Measurements from ENCODE around the gene GPR141. TPM values are rescaled to one million over a fixed set of nuclear protein-coding genes. Genes with fewer than 3 reads are reported as not detected.

Gene GPR141
- total RNA-seq, 1 experiment from 2014 or later, result not detected

DNA sequence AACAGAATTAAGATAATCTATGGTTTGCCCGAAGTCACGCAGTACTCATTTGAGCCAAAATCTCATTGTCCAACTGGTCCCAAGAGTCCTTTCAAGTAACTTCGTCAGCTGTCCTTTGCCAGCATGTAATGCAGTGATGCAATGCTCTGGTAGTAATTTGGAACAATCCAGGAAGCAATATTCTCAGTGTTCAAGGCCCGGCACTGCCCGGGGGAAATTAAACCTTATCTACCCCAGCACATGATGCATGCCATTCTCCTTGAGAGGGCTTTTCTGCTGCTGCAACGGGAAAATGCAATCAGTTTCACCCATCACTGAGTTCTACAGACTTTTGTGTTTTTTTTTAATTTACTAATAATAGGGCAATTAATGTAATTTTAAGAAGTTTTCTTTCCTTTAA lies 87.3 kb downstream of the GPR141 start:
- Histone ChIP-seq H3K4me3 (ENCODE audit: insufficient read depth, low read depth, low read length) (no peak overlapping the region), H3K36me3 (replicated peaks; ENCODE audit: control insufficient read depth, insufficient read depth, low read length) (no peaks in the 10 kb centered on the region), H3K27me3 (ENCODE audit: control insufficient read depth, insufficient read depth, low read length) (no peaks in the 10 kb centered on the region)
- DNase-seq, result no peak

DNA sequence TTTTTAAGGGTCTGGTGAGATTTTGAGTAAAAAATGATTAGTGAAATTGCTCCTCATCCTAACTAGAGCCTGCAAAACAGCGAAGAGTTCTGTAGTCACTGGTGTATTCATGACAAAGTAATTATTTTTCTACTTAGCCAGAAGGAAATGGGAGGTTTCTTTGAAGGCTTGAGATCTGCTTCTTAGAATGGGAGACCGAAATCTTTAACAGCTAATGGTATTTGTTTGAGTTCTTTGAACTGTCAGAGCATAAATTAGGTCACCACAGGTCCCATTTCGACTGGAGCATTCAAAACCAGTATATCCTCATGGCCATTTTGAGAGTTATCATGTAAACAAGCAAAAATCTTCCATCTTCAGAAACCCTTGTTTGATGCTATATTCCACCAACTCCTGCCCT lies 87.8 kb downstream of the GPR141 start:
- no peak for DNase-seq
- H3K36me3 ChIP-seq (replicated peaks; ENCODE audit: control insufficient read depth, insufficient read depth, low read length), result no peaks in the 10 kb centered on the region
- no peak overlapping the region for H3K4me3 ChIP-seq (ENCODE audit: insufficient read depth, low read depth, low read length)
- H3K27me3 ChIP-seq (ENCODE audit: control insufficient read depth, insufficient read depth, low read length), result no peaks in the 10 kb centered on the region

DNA sequence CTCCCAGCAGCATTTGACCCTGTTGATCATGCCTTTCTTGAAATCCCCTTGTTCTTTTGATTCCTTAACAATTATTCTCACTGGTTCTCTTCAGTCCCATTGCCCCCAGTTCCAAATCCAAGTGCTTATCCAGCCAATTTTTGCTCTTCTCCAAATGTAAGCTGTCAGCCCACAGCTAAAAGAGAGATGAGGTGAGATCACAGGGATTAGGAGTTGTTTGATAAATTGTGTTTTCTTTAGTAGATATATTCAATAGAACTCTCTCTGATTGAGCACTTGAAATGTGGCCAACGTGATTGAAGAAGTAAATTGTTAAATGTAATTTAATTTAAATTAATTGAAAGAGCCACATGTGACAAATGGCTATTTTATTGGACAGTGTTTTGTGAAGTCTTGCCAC lies 88.2 kb downstream of the GPR141 start:
- no peaks in the 10 kb centered on the region for H3K27me3 ChIP-seq (ENCODE audit: control insufficient read depth, insufficient read depth, low read length)
- DNase-seq, result no peak
- H3K4me3 ChIP-seq (ENCODE audit: insufficient read depth, low read depth, low read length), result no peak overlapping the region
- no peaks in the 10 kb centered on the region for H3K36me3 ChIP-seq (replicated peaks; ENCODE audit: control insufficient read depth, insufficient read depth, low read length)

DNA sequence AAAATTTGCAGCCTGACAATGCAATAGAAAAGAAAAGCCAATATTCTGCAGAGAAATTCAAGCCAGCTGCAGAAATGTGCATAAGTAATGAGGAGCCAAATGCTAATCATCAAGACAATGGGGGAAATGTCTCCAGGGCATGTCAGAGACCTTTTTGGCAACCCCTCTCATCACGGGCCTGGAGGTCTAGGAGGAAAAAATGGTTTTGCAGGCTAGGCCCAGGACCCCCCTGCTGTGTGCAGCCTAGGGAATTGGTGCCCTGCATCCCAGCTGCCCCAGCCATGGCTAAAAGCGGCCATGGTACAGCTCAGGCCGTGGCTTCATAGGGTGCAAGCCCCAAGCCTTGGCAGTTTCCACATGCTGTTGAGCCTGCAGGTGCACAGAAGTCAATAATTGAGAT lies 92.4 kb downstream of the GPR141 start:
- Histone ChIP-seq H3K36me3 (replicated peaks; ENCODE audit: control insufficient read depth, insufficient read depth, low read length) (no peaks in the 10 kb centered on the region), H3K4me3 (ENCODE audit: insufficient read depth, low read depth, low read length) (no peak overlapping the region), H3K27me3 (ENCODE audit: control insufficient read depth, insufficient read depth, low read length) (no peaks in the 10 kb centered on the region)
- DNase-seq, result no peak

DNA sequence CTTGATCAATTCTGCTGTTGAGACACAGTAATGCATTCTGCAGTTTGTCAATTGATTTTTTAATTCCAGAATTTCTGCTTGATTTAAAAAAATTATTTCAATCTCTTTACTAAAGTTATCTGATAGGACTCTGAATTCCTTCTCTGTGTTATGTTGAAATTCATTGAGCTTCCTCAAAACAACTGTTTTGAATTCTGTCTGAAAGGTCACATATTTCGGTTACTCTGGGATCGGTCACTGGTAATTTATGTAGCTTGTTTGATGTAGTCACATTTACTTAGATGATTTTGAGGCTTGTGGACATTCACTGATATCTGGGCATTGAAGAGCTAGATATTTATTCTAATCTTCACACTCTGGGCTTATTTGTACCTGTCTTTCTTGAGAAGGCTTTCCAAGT lies 97.6 kb downstream of the GPR141 start:
- Histone ChIP-seq H3K4me3 (ENCODE audit: insufficient read depth, low read depth, low read length) (no peak overlapping the region), H3K36me3 (replicated peaks; ENCODE audit: control insufficient read depth, insufficient read depth, low read length) (no peaks in the 10 kb centered on the region), H3K27me3 (ENCODE audit: control insufficient read depth, insufficient read depth, low read length) (no peaks in the 10 kb centered on the region)
- DNase-seq, result no peak

DNA sequence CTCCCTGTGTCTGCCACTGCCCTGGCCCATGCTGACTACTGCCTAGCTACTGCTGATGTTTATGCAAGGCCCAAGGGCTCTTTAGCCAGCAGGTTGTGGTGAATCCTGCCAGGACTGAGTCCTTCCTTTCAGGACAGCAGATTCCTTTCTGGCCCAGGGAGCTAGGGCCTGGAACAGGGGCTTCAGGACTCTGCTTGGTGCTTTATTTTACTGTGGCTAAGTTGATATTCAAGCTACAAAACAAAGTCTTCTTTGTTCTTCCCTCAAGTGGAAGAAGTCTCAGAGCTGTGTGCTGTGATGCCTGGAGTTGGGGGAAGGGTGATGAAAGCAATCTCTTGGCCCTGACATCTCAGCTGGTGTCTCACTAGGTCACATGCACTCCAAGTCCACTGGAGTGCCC lies 98.6 kb downstream of the GPR141 start:
- Histone ChIP-seq H3K27me3 (ENCODE audit: control insufficient read depth, insufficient read depth, low read length) (no peaks in the 10 kb centered on the region), H3K4me3 (ENCODE audit: insufficient read depth, low read depth, low read length) (no peak overlapping the region), H3K36me3 (replicated peaks; ENCODE audit: control insufficient read depth, insufficient read depth, low read length) (no peaks in the 10 kb centered on the region)
- no peak for DNase-seq

DNA sequence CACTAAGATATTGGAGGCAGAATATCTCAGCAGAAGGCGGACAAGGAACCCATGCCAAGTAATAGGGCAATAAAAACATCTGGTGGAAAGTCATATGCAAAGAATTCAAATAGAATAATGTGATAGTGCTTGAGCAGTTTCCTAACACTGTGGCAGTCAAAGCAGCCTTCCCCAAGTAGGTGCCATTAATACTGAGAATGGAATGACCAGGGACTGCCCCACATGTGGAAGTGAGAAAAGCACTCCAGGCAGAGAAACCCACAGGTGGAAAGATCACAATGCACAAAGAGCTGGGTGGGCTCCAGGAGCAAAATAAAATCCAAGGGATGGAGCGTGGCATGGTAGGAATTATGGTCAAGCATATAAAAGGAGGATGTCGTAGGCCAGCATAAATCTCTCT lies 100.4 kb downstream of the GPR141 start:
- Histone ChIP-seq H3K36me3 (replicated peaks; ENCODE audit: control insufficient read depth, insufficient read depth, low read length) (no peaks in the 10 kb centered on the region), H3K4me3 (ENCODE audit: insufficient read depth, low read depth, low read length) (no peak overlapping the region), H3K27me3 (ENCODE audit: control insufficient read depth, insufficient read depth, low read length) (no peaks in the 10 kb centered on the region)
- DNase-seq, result no peak

DNA sequence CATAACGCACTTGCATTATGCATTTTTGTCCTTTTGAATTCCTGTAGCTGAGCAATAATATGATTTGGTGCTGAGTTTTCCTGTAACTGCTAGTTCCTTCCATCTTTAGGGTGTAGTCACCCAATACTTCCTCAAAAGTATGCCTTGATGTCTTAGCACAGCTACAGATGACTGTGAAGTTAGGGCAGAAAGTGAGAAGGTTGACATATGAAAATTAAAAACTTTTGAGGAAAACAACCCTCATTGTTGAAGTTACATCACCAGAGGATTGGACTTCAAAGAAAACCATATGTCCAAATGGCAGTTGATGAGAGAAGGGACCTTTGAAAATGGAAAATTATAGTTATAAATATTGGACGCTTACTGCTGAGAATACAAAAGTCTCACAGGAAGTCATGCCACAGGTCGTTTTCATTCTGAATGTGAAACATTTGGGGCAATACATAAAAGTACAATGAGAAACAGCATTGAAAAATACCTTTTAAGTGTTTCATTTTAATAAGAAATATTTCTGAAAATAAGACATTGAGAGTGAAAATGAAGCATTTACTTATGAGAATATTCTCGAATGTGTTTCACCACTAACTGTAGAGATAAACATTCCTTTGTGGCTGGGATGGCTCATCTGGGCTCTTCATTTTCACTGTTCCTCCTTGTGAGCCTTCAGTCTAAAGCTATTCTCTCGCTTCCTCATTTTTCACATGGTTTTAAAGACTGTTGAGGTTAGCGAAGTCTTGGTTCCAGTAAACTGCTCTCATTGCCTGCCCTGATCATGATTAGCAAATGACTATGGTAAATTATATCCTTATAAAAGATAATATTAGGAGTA lies 103.4 kb downstream of the GPR141 start:
- no peak overlapping the region for H3K4me3 ChIP-seq (ENCODE audit: insufficient read depth, low read depth, low read length)
- no peak for DNase-seq
- no peaks in the 10 kb centered on the region for H3K36me3 ChIP-seq (replicated peaks; ENCODE audit: control insufficient read depth, insufficient read depth, low read length)
- H3K27me3 ChIP-seq (ENCODE audit: control insufficient read depth, insufficient read depth, low read length), result no peaks in the 10 kb centered on the region

Other genes starting within 250 kb of the GPR141 start
- gene ELMO1, start 234.9 kb upstream of the GPR141 start, total RNA-seq (2014; rRNA removed; shearing (Covaris generic)), result 8.0 and 8.7 TPM in 2 replicates
- 2.7 TPM in 1 of 2 replicates, not detected in the other for gene NME8, start 164.8 kb downstream of the GPR141 start, total RNA-seq (2014; rRNA removed; shearing (Covaris generic))
- not detected in 2 replicates for gene SFRP4, start 233.1 kb downstream of the GPR141 start, total RNA-seq (2014; rRNA removed; shearing (Covaris generic))
- 7.3 and 8.3 TPM in 2 replicates for gene EPDR1, start 236.9 kb downstream of the GPR141 start, total RNA-seq (2014; rRNA removed; shearing (Covaris generic))

Measured in H7 (cell line).